Astrocyte (in vitro differentiated cells and primary cell): ENCODE results near the gene LRRC37B.
"Not testable (repeated sequence)": the region's sequence is repeated elsewhere in the genome, so short reads cannot be mapped to it uniquely, and the experiment has no call there.

ENCODE experiments used
- EZH2 ChIP-seq: IDR thresholded peaks from 2 replicates; pipeline ENCODE4 v1.6.1; 2012; ENCODE audit warnings: mild to moderate bottlenecking, low read length, inconsistent platforms; ENCODE audit not compliant: insufficient read depth
- TF ChIP-seq, protein P1 (sequence below): IDR thresholded peaks from 2 replicates; pipeline ENCODE4 v1.5.1; 2011; ENCODE audit warnings: low read depth, mild to moderate bottlenecking, inconsistent platforms, low read length, moderate library complexity; ENCODE audit not compliant: insufficient read depth

DNA sequence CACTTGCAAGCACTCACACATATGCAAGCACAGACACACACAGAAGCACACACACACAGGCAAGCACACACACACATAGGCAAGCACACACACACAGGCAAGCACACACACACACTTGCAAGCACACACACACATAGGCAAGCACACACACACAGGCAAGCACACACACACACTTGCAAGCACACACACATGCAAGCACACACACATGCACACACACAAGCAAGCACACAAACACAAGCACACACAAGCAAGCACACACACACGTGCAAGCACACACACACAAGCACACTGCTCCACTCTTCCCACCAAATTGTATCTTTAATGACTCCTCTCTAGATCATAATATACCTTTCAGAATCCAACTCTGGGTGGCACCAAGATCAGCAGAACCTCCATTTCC lies 84.9 kb downstream of the LRRC37B start:
- TF ChIP-seq, protein P1, sequence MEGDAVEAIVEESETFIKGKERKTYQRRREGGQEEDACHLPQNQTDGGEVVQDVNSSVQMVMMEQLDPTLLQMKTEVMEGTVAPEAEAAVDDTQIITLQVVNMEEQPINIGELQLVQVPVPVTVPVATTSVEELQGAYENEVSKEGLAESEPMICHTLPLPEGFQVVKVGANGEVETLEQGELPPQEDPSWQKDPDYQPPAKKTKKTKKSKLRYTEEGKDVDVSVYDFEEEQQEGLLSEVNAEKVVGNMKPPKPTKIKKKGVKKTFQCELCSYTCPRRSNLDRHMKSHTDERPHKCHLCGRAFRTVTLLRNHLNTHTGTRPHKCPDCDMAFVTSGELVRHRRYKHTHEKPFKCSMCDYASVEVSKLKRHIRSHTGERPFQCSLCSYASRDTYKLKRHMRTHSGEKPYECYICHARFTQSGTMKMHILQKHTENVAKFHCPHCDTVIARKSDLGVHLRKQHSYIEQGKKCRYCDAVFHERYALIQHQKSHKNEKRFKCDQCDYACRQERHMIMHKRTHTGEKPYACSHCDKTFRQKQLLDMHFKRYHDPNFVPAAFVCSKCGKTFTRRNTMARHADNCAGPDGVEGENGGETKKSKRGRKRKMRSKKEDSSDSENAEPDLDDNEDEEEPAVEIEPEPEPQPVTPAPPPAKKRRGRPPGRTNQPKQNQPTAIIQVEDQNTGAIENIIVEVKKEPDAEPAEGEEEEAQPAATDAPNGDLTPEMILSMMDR = not testable (repeated sequence)
- TF ChIP-seq EZH2 = not testable (repeated sequence)
